Stomach (tissue), 19 donors: ENCODE measurements around the gene ELAC1. TPM values are rescaled to one million over a fixed set of nuclear protein-coding genes. Genes with fewer than 3 reads are reported as not detected.
A peak's percentile ranks its signal among the peaks of the same experiment; 100 is the strongest.

Experiments used
- DNase-seq, 2 donors: peaks; one replicate each; pipeline versions ENCODE4 v3.0.0 to v3.0.0-alpha.2; 2013 to 2019
- H3K27ac ChIP-seq, 5 donors: fragments of 200-600 bp in 4 of 5; sonication (generic) in 4 of 5; one replicate each; pipeline ENCODE4 v1.5.1; 2013 to 2019; ENCODE audit warnings: mild to moderate bottlenecking in 1 of 5, moderate library complexity in 1 of 5
- H3K27me3 ChIP-seq, 3 donors: fragments of 200-600 bp; sonication (generic); one replicate each; pipeline ENCODE4 v1.5.1; 2017 to 2019; ENCODE audit warnings: mixed run types in 1 of 3
- H3K36me3 ChIP-seq, 4 donors: fragments of 200-600 bp; sonication (generic); 1 replicate in 3 of 4; 2 replicates in 1 of 4; pipeline ENCODE4 v1.5.1; 2016 to 2019
- H3K4me1 ChIP-seq, 4 donors: fragments of 200-600 bp; sonication (generic); one replicate each; pipeline ENCODE4 v1.5.1; 2016 to 2019
- H3K4me3 ChIP-seq, 4 donors: fragments of 200-600 bp; sonication (generic) in 3 of 4; one replicate each; pipeline ENCODE4 v1.5.1; 2016 to 2019; ENCODE audit warnings: mild to moderate bottlenecking in 1 of 4
- H3K9me3 ChIP-seq, 4 donors: fragments of 200-600 bp; sonication (generic); one replicate each; pipeline ENCODE4 v1.5.1; 2016 to 2019
- CTCF ChIP-seq, 7 experiments: fragments of 450-650 bp in 4 of 7; fragments of 200-600 bp in 3 of 7; sonication (generic) in 3 of 7; IDR thresholded peaks; one replicate each; pipeline ENCODE4 v1.5.1; 2016 to 2019; ENCODE audit warnings: antibody characterized with exemption in 7 of 7, control low read depth in 2 of 7, mild to moderate bottlenecking in 1 of 7
- EP300 ChIP-seq: sonication (generic); formaldehyde crosslinking; IDR thresholded peaks from one replicate; pipeline ENCODE4 v1.6.1; 2017; ENCODE audit warnings: antibody characterized with exemption
- POLR2A ChIP-seq, 4 donors: fragments of 450-650 bp; IDR thresholded peaks; one replicate each; pipeline ENCODE4 v1.6.1; 2016; ENCODE audit warnings: antibody characterized with exemption in 4 of 4, control low read depth in 2 of 4, mild to moderate bottlenecking in 1 of 4, moderate library complexity in 1 of 4
- POLR2AphosphoS5 ChIP-seq, 3 donors: sonication (generic); formaldehyde crosslinking; IDR thresholded peaks; one replicate each; pipeline ENCODE4 v1.6.1; 2016; ENCODE audit warnings: antibody characterized with exemption in 3 of 3
- WGBS, 5 donors: extraction: QIAGEN DNeasy Blood & Tissue Kit in 3 of 5; methylation state at CpG; one replicate each; pipeline versions ENCODE4 v1.1.5 to v1.1.7; 2013 to 2018; 5-methylcytosine and 5-hydroxymethylcytosine counted together
- intact Hi-C: fragments of 100-400 bp; cut with DNase I; formaldehyde crosslinking; loops from one replicate; pipeline ENCODE4 v1.15.1; 2023; ENCODE audit warnings: low total_unique reads
- long read RNA-seq, 10 donors: transcript quantifications; one replicate each; lab custom pipeline, GENCODE V29; 2026
- polyA plus RNA-seq, 3 donors: library from polyadenylated mRNA; stranded (reverse); fragments of 200-250 nt; gene quantifications; one replicate each; pipeline ENCODE4 v1.2.3, GENCODE V29; 2013
- total RNA-seq, 5 donors: library from RNA; depleted of rRNA; stranded (reverse); fragments of >200 nt; gene quantifications; one replicate each; pipeline versions ENCODE4 v1.1.0 to v1.2.3, GENCODE V29; 2014 to 2016
- donor health status: healthy with polysubstance abuse.
- donor health status: Bipolar disorder and iron deficiency.
- donor health status: healthy.

Gene ELAC1, protein sequence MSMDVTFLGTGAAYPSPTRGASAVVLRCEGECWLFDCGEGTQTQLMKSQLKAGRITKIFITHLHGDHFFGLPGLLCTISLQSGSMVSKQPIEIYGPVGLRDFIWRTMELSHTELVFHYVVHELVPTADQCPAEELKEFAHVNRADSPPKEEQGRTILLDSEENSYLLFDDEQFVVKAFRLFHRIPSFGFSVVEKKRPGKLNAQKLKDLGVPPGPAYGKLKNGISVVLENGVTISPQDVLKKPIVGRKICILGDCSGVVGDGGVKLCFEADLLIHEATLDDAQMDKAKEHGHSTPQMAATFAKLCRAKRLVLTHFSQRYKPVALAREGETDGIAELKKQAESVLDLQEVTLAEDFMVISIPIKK
- total RNA-seq (10 to 100 TPM in 2 of 5 donors, 1 to 10 TPM in 2, under 1 TPM in 1; 0.87 to 22.8 (median 3.9) TPM), polyA plus RNA-seq (1 to 10 TPM; 4.9 to 8.7 (median 7.8) TPM)
- long read RNA-seq, donor 1, result 0 reads
- long read RNA-seq, donor 2, partial matches to known transcripts, result 0 of 3 reads
- long read RNA-seq, donor 2, other reads (novel, unspliced or antisense), result 0 of 3 reads
- long read RNA-seq, donor 3, partial matches to known transcripts, result 0 of 1 reads
- long read RNA-seq, donor 3, other reads (novel, unspliced or antisense), result 0 of 1 reads
- long read RNA-seq, donor 4, result 0 reads
- long read RNA-seq, donor 5, partial matches to known transcripts, result 0 of 3 reads
- long read RNA-seq, donor 5, other reads (novel, unspliced or antisense), result 0 of 3 reads
- long read RNA-seq, donor 6, partial matches to known transcripts, result 0 of 7 reads
- long read RNA-seq, donor 6, other reads (novel, unspliced or antisense), result 0 of 7 reads
- long read RNA-seq, donor 7, partial matches to known transcripts, result 0 of 4 reads
- long read RNA-seq, donor 7, other reads (novel, unspliced or antisense), result 0 of 4 reads
- long read RNA-seq, donor 8, partial matches to known transcripts, result 0 of 4 reads
- long read RNA-seq, donor 8, other reads (novel, unspliced or antisense), result 0 of 4 reads
- long read RNA-seq, donor 9, partial matches to known transcripts, result 0 of 3 reads
- long read RNA-seq, donor 9, other reads (novel, unspliced or antisense), result 0 of 3 reads
- long read RNA-seq, donor 10, partial matches to known transcripts, result 0 of 3 reads
- long read RNA-seq, donor 10, other reads (novel, unspliced or antisense), result 0 of 3 reads

DNA sequence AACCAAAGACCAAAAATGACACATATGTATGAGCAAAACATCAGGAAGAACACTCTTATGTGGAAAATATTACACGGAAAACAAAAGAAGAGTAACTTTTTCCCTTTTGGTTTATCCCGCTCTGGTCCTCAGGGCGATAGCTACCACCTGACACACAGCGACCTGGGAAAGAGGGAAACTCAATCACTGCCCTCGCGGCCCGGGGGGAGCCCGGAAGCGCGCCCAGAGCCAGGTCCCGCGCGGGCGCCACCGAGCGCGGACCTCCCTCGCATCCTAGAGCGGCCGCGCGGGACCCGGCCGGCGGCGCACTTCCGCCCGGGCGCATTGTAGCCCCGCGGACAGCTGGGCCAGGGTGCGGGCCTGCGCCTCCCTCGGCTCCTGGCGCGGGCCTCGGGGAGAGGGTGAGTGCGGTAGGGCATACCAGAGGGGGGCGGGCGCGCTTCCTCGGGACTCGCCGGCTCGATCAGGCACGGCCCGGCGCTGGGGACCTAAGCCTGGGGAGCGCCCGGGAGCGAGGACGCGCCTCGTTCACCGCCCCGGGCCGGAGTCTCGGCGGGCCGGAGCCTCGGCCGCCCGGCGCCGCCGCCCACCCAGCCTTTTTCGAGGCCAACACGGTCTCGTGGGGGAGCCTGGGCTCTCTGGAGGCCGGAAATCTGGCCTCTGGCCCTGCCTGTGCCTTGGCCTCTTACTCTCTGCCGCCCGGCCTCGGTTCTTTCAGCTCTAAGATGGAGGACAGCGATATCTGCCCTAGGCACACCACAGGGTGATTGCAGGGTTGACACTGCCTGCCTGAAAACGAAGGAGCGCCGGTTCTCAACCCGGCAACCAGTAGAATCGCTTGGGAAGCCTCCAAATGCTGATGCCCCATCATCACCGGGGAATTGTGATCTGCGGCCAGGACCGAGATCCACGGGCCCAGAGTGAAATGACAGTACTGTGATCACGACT is at the start of gene ELAC1:
TSS of gene ELAC1 (plus strand) at position 327 of the 948 bp plus-strand sequence. CDS start 6,365 bp downstream, outside the sequence.
- Histone ChIP-seq H3K27ac (peak within 1 kb of the TSS; percentile 98 to 100 (median 99)), H3K4me3 (peak within 1 kb of the TSS; percentile 73 to 92 (median 85)), H3K4me1 (peaks cover 18 to 34% (median 25%) of the 10 kb centered on the region in 4 donors), H3K27me3 (no peaks in the 10 kb centered on the region), H3K9me3 (peaks cover 2 to 8% (median 4%) of the 10 kb centered on the region in 4 donors), H3K36me3 (no peaks in the 10 kb centered on the region)
- WGBS, 5 donors, result 0 to 3% (median 0%) methylated on average over 14 to 84 of the region's 84 CpGs
- intact Hi-C loops, result loop anchor here (10.0 kb wide), 1 partner anchor 57 kb away; no protein-coding TSS in a partner anchor
- peak; percentile 83 to 94 for DNase-seq
- TF ChIP-seq POLR2AphosphoS5 (IDR thresholded peaks at IDR 0.05) (peak; percentile 69 to 95 (median 91)), POLR2A (IDR thresholded peaks at IDR 0.05) (peak in 1 of 4 donors; percentile 71), CTCF (IDR thresholded peaks at IDR 0.05) (peak in 1 of 7 experiments; percentile 8), EP300 (no peak)

DNA sequence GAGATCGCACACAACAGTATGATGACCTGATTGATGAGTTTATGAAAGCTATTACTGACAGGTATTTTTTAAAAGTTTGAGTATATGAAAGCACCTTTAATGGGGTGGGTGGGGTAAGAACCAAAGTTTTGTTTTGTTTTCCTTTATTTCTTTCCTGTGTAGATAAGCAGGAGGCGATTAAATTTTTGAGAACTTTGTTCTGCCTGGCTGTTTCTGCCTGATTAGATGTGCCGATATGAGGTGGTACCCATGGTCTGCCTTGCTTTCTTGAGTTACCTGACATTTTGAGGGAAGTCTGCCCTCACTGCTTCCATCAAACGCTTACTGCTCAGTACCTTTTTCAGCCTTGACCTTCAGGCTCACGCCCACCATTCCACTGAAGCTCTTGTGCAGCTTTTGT is 49.7 kb upstream of the ELAC1 start:
- Histone ChIP-seq H3K4me3 (no peak overlapping the region), H3K27ac (no peak overlapping the region), H3K9me3 (no peaks in the 10 kb centered on the region), H3K27me3 (no peaks in the 10 kb centered on the region), H3K4me1 (peaks cover 0 to 5% (median 2%) of the 10 kb centered on the region in 4 donors), H3K36me3 (peaks cover 21 to 71% (median 69%) of the 10 kb centered on the region in 4 donors)
- DNase-seq, result no peak
- TF ChIP-seq POLR2A (IDR thresholded peaks at IDR 0.05), result no peak
- no peak for TF ChIP-seq EP300
- TF ChIP-seq CTCF (IDR thresholded peaks at IDR 0.05), result no peak
- no peak for TF ChIP-seq POLR2AphosphoS5 (IDR thresholded peaks at IDR 0.05)
- intact Hi-C loops, result no loop called here
- WGBS, 5 donors, result 74 to 85% (median 79%) methylated on average over 5 of the region's 5 CpGs

- WGBS, 5 donors, result 93 to 98% (median 97%) methylated on average over 2 of the region's 2 CpGs
- H3K27me3 ChIP-seq, result no peaks in the 10 kb centered on the region
- H3K27ac ChIP-seq, result no peak overlapping the region
- H3K4me1 ChIP-seq, result no peaks in the 10 kb centered on the region
- no peak for DNase-seq
- TF ChIP-seq POLR2A (IDR thresholded peaks at IDR 0.05) (no peak), CTCF (IDR thresholded peaks at IDR 0.05) (no peak), EP300 (no peak), POLR2AphosphoS5 (IDR thresholded peaks at IDR 0.05) (no peak)
- no peaks in the 10 kb centered on the region for H3K9me3 ChIP-seq
- peaks cover 30 to 98% (median 93%) of the 10 kb centered on the region in 4 donors for H3K36me3 ChIP-seq
- intact Hi-C loops, result no loop called here
- no peak overlapping the region for H3K4me3 ChIP-seq
Observed at GRCh38 chr18:50924372-50924771, 43.5 kb upstream of the ELAC1 start.
